Activated CD4-positive, CD25-positive, alpha-beta regulatory T cell (primary cell): ENCODE results near the gene RBM20.

ENCODE experiments used
- DNase-seq, 4 experiments: peaks; one replicate each; lab custom pipeline; 2025; lab: John Stamatoyannopoulos, UW

Gene RBM20

DNA sequence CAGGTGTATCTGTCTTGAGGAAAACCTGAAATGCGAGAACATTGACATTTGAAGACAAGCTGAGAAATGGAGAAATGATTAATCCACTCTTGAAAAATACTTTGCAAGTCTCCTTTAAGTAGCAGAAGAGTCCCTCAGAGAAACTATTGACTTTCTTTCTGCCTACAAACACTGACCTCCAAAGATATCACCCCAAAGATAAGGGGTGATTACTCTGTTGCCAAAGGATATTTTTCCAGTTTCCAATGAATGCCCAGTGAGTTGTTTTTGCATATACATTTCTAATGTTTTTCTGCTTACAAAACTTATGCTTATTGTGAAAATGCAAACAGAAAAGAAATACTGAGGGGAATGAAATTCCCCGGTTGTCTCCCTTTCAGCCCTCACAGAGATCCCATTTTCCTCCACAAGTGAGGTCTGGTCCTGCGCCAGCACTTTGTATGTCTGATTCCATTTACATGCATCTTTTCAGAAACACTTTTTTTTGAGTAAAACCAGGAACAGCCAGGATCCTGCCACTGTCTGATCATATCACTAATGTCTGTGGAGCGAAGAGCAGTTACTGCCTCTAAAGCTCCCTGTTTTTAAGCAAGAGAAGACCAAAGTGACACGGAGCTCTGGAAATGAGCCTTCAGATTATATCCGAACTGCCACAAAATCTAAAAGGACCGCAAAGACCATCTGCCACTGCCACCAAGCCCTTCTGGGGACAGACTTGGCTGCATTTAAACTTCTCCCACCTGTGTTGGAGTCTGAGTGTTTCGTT is 144.7 kb downstream of the RBM20 start:
- no peak for DNase-seq

DNA sequence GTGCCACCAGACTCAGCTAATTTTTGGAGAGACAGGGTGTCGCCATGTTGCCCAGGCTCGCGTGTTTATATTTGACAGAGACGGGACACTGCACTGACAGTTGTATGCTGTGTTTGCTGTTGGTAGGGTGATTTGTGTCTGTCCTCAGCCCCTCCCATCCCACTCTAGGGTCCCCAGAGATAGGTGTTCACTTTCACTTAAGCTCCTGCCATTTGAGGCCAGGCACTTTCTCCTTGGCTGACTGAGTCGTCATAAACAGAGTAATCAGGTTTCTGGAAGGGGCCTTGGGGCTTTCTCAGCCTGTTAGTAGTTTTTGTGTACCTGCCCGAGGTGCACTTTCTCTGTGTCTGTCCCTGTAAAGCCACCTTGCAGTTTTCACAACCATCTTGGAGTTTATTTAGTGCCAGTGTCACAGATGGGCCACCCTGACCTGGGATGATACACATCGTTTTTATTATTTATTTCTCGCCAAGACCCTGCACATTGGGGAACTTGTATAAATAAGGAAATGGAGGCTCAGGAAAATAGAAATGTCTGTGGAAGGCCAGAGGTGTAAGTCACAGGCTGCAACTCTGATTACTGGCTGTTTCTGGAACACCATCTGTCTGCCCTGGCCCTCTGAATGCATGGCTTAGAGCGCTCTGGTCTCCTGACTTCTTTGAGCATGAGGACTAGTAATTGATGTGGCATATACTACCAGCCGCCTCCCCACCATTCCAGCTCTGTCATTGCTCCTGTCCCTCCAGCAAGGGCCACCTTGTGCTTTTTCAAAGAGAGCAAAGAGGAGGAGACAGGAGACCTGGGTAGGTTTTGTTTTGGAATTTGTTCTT is 145.7 kb downstream of the RBM20 start:
- DNase-seq, result no peak

DNA sequence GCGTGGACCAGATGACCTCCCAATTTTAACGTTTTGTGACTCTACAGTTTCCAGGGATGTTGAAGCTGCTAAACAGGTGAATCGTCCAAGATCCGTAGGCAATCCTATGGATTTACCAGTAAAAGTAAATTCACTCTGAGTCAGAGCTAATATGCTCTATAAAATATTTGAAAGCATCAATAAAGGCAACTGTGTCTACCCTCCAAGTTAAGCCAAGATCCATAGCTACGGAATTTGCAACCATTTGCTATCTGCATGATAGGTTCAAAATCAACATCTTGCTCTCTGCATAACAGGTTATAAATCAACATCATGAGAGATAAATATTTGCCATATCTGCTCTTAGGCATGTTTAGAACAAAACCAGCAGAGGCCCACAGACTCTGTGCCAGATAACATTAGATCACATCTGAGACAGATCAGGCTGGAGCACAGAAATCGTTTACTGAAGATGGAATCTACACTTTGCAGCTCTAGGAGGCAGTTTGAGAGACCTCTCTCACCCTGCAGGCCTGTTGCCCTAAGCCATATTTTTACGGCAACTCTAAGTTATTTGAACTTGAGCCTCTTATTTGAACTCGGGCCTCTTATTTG is 146.9 kb downstream of the RBM20 start:
- DNase-seq, result no peak

DNA sequence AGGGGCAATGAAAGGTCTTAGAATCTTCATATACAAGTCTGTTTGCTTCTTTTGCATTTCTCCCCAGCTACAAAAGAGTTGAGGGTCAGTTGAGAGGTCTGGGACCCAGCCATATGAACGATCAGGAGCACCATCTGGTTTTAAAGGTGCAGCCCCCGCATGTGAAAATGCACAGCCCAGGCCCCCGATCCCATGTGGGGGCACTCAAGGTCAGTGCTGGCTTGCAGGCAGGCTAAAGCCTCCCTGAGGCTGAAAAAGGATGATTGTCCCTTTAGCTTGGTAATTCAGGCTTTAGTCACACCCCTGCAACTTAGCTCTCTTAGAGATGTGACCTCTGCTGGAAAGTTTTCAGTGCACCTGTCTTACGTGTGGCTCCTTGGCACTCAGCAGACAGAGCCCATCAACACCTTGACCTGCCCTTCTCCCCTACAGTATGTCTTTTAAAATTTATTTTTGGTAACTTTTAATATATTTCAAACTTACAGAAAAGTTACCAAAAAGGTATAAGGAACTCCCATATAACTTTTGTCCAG is 147.5 kb downstream of the RBM20 start:
- no peak for DNase-seq

DNA sequence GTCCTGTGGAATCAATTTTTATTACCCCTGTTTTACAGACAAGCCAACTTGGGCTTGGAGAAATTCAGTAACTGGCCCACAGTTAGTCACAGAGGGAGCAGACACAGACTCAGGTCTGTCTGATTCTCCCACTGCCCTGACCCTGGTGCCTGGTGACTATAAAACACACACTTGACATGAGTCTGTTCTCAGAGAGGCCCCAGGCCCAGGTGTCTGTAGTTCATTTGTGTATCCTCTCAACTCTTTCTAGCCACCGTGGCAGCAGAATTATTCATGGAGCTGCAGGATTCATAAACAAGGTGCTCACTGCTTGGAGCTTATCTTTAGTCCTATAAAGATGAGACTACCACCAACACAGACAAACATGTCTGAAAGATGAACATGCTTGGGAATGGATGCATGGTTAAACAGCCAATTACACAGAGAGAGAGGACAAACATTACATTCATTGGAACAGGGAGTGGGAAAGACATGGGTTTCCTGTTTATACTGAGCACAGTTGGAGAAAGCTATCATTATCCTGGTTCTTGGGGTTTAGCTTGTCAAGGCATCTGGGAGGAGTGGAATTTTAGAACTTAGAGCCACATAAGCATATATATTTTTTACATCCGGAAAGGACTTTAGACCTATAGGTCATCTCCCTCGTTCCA is 148.5 kb downstream of the RBM20 start:
- no peak for DNase-seq

DNA sequence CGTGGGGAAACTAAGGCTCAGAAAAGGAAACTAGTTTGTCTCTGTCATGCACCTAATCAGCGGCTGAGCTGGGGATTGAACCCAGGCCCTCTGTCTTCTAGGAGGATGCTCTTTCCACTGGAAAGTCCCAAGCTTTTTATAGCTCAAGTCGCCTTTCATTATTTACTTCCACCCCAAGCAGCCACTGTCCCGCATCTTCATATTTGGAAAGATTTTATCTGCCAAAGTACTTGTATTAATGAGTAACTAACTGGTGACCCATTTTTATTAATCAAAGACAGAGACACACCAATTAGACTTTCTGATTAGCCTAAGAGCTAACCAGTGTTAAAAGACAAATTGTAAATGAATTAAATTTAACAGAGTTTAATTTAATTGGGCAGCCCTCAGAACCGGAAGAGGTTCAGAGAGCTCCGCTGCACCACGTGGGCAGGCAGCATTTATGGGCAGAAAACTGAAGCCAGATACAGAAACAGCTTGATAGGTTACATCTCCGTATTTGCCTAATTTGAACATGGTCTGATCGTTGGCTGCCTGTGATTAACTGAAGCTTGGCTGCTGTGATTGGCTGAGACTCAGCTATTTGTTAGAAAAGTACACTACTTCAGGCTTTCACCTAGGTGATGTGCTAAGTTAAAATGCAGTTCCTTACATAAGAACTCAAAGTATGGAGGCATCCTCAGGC is 149.1 kb downstream of the RBM20 start:
- no peak for DNase-seq

DNA sequence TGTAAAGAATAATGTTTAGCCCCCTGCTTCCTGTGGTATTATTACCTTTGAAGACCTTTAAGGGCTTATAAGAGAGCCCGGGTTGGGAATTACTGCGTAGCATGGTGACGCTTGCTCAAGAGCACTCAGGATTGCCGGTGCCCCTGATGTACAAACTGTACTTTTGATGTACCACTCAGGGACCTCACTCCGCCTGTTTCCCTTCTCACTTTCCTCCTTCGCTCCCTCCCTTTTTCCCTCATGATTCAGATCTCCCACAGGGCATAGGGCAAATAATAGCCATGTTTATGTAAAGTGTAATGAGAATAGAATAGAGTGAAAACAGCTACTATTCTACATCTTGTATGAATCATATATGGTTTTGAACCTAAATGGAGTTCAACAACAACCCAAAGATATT is 149.8 kb downstream of the RBM20 start:
- no peak for DNase-seq

DNA sequence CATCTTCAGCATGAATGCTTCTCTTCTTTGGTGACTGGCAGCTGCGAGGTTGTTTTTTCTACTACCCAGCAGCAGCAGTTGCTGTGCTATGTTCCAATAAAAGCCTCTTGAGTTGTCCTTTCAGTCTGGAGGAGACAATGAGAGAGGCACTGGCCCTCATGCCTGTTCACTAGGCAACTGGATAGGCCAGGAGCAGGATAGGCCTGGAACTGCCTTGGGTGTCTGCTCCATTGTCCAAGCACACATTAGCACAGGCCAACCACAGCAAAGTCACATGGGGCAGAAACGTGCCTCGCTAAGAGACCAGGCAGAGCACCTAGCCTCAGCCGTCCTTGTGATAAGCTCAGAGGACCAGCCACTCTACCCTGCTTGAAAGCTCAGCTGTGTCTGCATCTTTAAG is 150.7 kb downstream of the RBM20 start:
- DNase-seq, result no peak

DNA sequence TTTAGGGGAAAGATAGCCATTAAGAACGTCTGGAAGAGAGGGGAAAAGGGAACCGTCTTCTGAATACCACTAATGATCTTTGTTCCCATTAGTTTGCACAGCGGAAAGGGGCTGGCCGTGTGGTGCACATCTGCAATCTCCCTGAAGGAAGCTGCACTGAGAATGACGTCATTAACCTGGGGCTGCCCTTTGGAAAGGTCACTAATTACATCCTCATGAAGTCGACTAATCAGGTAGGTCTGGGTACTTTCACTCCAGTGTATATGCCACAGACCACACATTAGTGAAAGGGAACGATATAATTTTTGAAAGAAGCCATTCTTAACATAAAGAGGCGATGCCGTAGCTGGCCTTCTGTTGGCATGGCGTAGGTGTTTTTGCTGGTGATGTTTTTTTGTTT is 153.3 kb downstream of the RBM20 start:
- DNase-seq, result no peak

DNA sequence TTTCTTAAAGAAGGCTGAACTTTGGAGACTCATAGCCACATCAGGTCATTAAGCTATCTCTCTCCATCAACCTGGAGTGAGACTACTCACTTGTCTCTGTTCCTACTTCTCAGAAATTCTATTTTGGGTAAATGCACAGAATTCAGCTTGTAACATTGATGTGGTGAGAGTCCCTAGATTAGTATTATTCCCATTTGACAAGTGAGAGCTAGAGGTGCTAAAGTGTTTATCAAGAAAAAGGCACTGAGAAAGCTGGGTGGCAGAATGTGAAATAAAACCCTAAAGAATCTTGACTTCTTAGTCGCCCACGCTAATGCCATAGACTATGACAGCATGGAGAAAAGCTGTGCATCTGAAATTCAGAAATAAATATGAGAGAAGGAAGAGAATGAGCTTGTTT is 154.2 kb downstream of the RBM20 start:
- DNase-seq, result no peak

DNA sequence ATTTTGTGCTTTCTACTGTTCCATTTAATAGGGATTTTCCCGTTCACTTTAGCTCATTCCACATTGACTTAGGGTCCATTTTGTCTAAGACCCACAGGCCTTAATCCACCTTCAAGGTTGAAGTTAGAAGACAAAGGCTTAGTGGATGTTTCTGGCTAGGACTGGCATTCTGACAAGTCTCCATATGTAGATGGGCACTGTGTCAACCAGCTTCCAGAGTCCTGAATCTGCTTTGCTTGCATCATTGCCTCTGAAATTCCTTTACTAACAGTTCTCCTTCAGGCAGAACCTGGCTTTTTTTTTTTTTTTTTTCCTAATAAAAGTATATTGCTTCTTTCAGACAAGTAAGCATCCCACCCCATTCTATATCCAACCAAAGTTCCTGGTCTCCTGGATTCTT is 158.0 kb downstream of the RBM20 start:
- no peak for DNase-seq

DNA sequence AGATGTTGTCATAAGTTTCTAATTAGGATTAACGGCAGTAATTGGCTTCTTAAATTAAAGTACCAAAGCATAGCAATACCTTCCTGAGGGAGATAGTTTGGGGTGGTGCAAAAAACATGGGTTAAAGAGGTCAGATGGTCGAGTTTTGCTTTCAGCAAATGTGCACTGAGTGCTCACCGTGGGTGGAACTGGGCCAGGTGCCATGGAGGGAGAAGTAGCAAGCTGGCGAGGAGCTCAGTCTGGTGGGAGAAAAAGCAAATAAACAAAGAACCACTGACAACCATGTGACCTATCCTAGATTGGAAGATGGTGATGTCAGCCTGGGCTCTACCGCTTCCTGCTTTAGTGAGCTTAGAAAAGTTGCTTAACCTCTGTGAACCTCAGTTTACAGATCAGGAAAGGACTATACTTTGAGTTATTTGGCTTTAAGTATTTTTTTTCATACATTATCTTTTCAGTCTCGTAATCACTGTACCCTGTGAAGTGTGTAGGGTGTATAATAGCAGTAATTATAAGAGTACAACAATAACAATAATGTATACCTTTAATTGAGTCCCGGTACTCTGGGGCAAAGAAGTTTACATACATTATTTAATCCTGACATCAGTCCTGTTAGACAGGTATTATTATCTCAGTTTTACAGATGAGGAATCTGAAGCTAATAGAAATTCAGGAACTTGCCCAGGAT is 158.6 kb downstream of the RBM20 start:
- DNase-seq, result no peak

DNA sequence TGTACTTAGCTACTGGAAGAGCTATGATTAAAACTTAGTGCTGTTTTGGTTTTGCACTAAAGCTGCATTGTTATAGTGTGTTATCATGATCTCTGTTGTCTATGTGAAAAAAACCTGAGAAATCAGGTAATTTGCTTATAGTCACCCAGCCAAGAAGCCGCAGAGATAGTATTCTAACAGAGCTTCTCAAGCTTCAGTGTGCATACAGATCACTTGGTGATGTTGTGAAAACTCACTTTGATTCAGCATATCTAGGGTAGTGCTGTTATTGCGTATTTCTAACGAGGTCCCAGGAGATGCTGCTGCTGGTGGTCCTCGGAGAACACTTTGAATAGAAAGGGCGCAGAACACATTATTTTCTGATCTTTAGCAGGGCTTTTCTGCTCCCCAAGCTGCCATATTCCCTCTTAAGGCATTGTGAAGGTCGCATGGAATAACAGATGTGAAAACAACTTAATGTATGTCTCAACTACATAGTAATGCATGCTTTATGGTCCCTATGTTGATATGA is 159.2 kb downstream of the RBM20 start:
- DNase-seq, result no peak

DNA sequence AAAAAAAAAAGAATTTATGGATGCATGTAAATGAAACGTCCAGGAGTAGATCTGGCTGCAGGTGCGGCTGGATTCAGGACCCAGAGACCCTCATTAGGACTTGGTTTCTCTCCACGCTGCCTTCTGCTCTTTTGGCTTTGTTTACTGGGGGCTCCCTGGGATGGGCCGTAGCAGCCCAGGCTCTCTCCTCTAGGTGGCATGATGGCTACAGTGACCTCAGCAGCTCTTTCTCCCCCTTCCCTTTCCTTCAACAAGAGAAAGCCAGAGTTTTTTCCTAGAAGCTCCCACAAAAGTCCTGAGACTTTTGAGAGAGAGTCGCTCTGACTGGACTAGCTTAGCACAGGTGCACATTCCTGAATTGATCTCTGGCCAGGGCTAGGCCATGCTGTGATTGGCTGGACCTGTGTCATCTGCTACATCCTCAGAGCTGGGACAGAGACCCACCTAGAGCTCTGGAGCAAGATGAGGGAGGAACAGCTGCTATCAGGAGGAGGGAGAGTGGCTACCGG is 159.7 kb downstream of the RBM20 start:
- DNase-seq, result no peak

DNA sequence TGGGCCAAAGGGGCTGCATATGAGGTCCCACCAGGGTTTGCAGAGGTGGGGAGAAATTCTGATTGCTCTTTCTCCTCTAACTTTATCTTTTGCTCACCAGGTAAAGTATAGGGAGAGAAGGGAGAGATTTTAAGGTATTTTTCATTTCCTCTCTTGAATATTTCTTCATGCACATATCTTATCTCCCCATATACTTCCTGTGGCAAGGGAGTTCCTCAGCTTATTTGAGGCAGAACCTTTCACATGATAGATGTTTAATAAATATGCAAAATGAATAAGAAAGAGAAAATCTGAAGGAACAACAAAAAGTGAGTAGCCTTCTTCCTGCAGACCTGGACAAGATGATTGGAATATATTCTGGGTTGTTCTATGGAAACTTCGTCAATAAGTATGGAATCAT is 160.2 kb downstream of the RBM20 start:
- DNase-seq, result no peak

DNA sequence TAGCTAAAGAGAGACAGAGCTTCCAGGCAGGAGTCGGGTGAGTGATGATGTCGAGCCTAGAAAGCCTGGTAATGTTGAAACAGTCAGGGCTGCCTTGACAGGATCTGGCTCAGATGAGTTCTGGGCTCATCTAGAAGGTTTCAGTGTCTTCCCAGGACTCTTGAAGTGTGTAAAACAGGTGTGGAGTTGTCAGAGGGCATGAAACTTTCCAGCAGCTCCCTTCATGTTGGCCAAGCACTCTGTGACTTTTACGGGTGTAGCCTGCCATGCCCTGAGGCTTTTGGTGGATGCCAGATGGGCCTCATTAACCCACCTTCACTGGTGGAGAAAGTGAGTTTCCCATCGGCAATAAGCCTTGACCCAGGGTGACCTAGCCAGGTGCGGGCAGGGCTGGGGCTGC is 161.2 kb downstream of the RBM20 start:
- DNase-seq, result no peak

DNA sequence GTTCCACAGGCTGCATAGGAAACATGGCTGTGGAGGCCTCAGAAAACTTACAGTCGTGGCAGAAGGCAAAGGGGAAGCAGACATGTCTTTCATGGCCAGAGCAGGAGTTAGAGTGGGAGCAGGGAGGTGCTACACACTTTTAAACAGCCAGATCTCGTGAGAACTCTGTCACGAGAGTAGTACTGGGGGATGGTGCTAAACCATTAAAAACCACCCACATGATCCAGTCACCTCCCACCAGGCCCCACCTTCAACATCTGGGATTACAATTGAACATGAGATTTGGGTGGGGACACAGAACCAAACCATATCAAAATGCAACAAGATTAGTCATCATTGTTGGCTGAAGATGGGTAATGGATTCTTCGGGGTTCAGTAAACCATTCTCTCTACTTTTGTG is 162.2 kb downstream of the RBM20 start:
- DNase-seq, result no peak

DNA sequence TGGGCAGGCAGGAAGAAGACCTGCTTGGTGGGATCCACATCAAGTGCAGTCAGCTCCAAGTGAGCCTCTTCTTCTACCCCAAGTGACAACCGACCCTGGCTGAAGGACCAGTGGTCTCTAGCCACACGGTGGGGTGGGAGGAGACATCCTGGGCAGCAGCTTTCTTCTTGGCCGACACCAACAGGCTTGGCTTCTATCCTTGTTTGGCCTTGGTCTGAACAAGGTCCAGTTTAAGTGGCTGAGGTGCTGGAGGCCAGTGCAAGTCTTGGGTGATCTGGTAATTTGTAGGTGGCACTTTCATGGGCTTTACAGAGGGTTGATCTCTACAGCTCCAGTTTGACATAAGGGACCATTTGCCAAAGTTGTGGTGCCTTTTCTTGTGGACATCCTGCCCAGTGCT is 164.0 kb downstream of the RBM20 start:
- DNase-seq, result no peak

DNA sequence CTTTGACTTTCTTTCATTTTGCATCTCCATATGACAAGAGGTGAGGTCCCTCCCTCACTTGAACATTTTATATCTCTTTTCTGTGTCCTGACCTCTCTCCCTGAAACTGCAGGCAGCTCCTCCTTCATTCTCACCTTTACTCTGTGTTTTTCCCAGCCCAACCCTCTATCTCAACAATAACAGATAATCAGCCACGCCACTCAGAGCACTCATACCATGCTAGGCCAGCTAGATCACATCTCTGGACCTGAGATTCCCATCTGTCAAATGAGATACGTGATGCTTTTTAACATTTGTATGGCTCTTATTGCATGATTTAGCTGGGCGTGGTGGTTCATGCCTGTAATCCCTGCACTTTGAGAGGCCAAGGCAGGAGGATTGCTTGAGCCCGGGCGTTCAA is 164.5 kb downstream of the RBM20 start:
- DNase-seq, result no peak

DNA sequence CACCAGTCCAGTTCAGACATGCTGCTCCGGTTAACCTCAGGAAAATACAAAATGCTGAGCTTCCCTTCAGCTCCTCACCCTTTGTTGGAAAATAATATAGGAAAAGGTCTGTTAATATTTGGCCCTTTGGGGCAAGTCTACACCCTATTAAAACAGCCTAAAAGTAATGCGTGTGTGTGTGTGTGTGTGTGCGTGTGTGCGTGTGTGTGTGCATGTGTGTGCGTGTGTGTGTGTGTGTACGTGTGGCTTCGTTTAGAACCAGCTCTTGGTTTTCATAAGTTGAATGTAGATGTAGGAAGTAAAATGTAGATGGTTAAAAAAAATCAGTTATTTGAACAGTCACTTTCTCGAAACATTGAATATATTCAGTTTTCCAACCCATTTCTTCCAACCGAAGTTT is 166.5 kb downstream of the RBM20 start:
- no peak for DNase-seq
